RWPE2 (cell line): ENCODE measurements around the gene FEZF2.

Source experiments
- ATAC-seq: fragments of 200-7000 bp; cut with Tn5 transposase; 3 replicates; pipeline ENCODE4 v1.9.1; 2021; ENCODE audit warnings: low read depth
- DNase-seq: peaks from one replicate; pipeline ENCODE4 v3.0.0-alpha.2; 2020; ENCODE audit warnings: low spot score
- H3K27ac ChIP-seq: fragments of 450-650 bp; 2 replicates; pipeline ENCODE4 v1.5.1; 2017; ENCODE audit warnings: mild to moderate bottlenecking; ENCODE audit not compliant: poor library complexity, severe bottlenecking
- H3K27me3 ChIP-seq: fragments of 250-450 bp; sonication (Bioruptor Pico); 2 replicates; pipeline ENCODE4 v1.5.1; 2021; ENCODE audit warnings: mild to moderate bottlenecking, moderate library complexity; ENCODE audit not compliant: insufficient read depth, poor library complexity, severe bottlenecking
- H3K36me3 ChIP-seq: fragments of 250-450 bp; sonication (Bioruptor Pico); 2 replicates; pipeline ENCODE4 v1.5.1; 2020; ENCODE audit warnings: low read depth, mild to moderate bottlenecking, moderate library complexity
- H3K4me1 ChIP-seq: fragments of 250-450 bp; sonication (Bioruptor Pico); 2 replicates; pipeline ENCODE4 v1.5.1; 2021; ENCODE audit warnings: mild to moderate bottlenecking, moderate library complexity; ENCODE audit not compliant: insufficient read depth, poor library complexity, severe bottlenecking
- H3K4me3 ChIP-seq: fragments of 250-450 bp; sonication (Bioruptor Pico); 2 replicates; pipeline ENCODE4 v1.5.1; 2021; ENCODE audit warnings: mild to moderate bottlenecking, moderate library complexity; ENCODE audit not compliant: severe bottlenecking
- H3K9me3 ChIP-seq: fragments of 250-450 bp; sonication (Bioruptor Pico); 2 replicates; pipeline ENCODE4 v1.5.1; 2021; ENCODE audit warnings: mild to moderate bottlenecking, moderate library complexity; ENCODE audit not compliant: severe bottlenecking
- CTCF ChIP-seq: fragments of 450-650 bp; IDR thresholded peaks from one replicate; pipeline ENCODE4 v1.5.1; 2017; ENCODE audit warnings: mild to moderate bottlenecking, moderate library complexity; ENCODE audit not compliant: poor library complexity, severe bottlenecking

The FEZF2 gene

GRCh38 chr3:62329971-62330370 lies 43.4 kb downstream of the FEZF2 start:
- no peak for DNase-seq
- H3K27me3 ChIP-seq = no peaks in the 10 kb centered on the region

GRCh38 chr3:62325896-62326295 lies 47.5 kb downstream of the FEZF2 start:
- Histone ChIP-seq H3K4me1 (no peaks in the 10 kb centered on the region), H3K36me3 (peaks cover 31% of the 10 kb centered on the region), H3K27me3 (no peaks in the 10 kb centered on the region), H3K4me3 (no peak overlapping the region), H3K9me3 (no peaks in the 10 kb centered on the region), H3K27ac (no peak overlapping the region)
- ATAC-seq (no peak), DNase-seq (no peak)
- no peak for TF ChIP-seq CTCF

More at GRCh38 chr3:62329971-62330370, 43.4 kb downstream of the FEZF2 start:
- no peak overlapping the region for H3K4me3 ChIP-seq
- no peak for ATAC-seq
- TF ChIP-seq CTCF = no peak
- no peaks in the 10 kb centered on the region for H3K9me3 ChIP-seq
- peaks cover 16% of the 10 kb centered on the region for H3K36me3 ChIP-seq
- no peaks in the 10 kb centered on the region for H3K4me1 ChIP-seq
- no peak overlapping the region for H3K27ac ChIP-seq

- Histone ChIP-seq H3K4me3 (no peak overlapping the region), H3K27me3 (no peaks in the 10 kb centered on the region), H3K9me3 (no peaks in the 10 kb centered on the region), H3K27ac (no peak overlapping the region), H3K36me3 (peaks cover 34% of the 10 kb centered on the region), H3K4me1 (no peaks in the 10 kb centered on the region)
- ATAC-seq = no peak
- DNase-seq = no peak
- no peak for TF ChIP-seq CTCF
Observed at GRCh38 chr3:62323241-62323640, 50.1 kb downstream of the FEZF2 start.
